HG03442 (cell line): ENCODE data around the gene CFDP1.

Experiments
- ATAC-seq: cut with Tn5 transposase; IDR thresholded peaks from one replicate; pipeline ENCODE4 v1.9.1; 2021; ENCODE audit warnings: mild to moderate bottlenecking, moderate library complexity; ENCODE audit not compliant: unreplicated experiment

CFDP1 gene

GRCh38 chr16:75256696-75257343 lies 176.5 kb downstream of the CFDP1 start:
- no peak for ATAC-seq

- no peak for ATAC-seq
Observed at GRCh38 chr16:75256059-75256571, 177.2 kb downstream of the CFDP1 start.

- ATAC-seq = no peak
Observed at GRCh38 chr16:75254359-75254837, 178.9 kb downstream of the CFDP1 start.

- no peak for ATAC-seq
Observed at GRCh38 chr16:75252946-75253911, 180.1 kb downstream of the CFDP1 start.

GRCh38 chr16:75252049-75252864 lies 181.0 kb downstream of the CFDP1 start:
- ATAC-seq = no peak

GRCh38 chr16:75251280-75252048 lies 181.8 kb downstream of the CFDP1 start, which contains the start of gene BCAR1:
BCAR1 (minus strand) TSS chr16:75251624; CDS start chr16:75251482, 142 bp downstream.
- peak; percentile 68 for ATAC-seq

- peak; percentile 21 for ATAC-seq
Observed at GRCh38 chr16:75250809-75251279, 182.5 kb downstream of the CFDP1 start.

GRCh38 chr16:75250089-75250808 lies 183.1 kb downstream of the CFDP1 start:
- no peak for ATAC-seq

GRCh38 chr16:75249441-75249840 lies 183.9 kb downstream of the CFDP1 start:
- no peak for ATAC-seq

- ATAC-seq = no peak
Observed at GRCh38 chr16:75248536-75249380, 184.5 kb downstream of the CFDP1 start.

GRCh38 chr16:75248142-75248535 lies 185.2 kb downstream of the CFDP1 start:
- ATAC-seq = no peak

GRCh38 chr16:75247249-75247648 lies 186.1 kb downstream of the CFDP1 start:
- no peak for ATAC-seq

GRCh38 chr16:75246504-75247205 lies 186.6 kb downstream of the CFDP1 start:
- no peak for ATAC-seq

- peak; percentile 36 for ATAC-seq
Observed at GRCh38 chr16:75244844-75245758, 188.2 kb downstream of the CFDP1 start.

GRCh38 chr16:75244225-75244809 lies 189.0 kb downstream of the CFDP1 start:
- no peak for ATAC-seq
